Cardiac fibroblast (primary cell): ENCODE results near the gene ELL2.

Experiments used
- DNase-seq, 2 donors: peaks; one replicate each; pipeline versions ENCODE4 v3.0.0 to v3.0.0-alpha.2; 2010; ENCODE audit warnings: low read depth in 2 of 2
- H3K4me3 ChIP-seq, 2 donors: replicated peaks in 1 of 2; 1 replicate in 1 of 2; 2 replicates in 1 of 2; pipeline ENCODE4 v1.5.1; 2011; ENCODE audit warnings: low read depth in 2 of 2, low read length in 2 of 2, mild to moderate bottlenecking in 2 of 2, moderate library complexity in 1 of 2
- CTCF ChIP-seq: IDR thresholded peaks from one replicate; pipeline ENCODE4 v1.5.1; 2011; ENCODE audit warnings: low read depth, mild to moderate bottlenecking, low read length, inconsistent platforms

Gene ELL2

GRCh38 chr5:95985249-95985648, 23.6 kb upstream of the ELL2 start:
- DNase-seq: no peak
- no peak for TF ChIP-seq CTCF

GRCh38 chr5:95984287-95984938, 22.8 kb upstream of the ELL2 start:
- peak; percentile 34 to 53 for DNase-seq
- TF ChIP-seq CTCF: no peak
- no peak overlapping the region for H3K4me3 ChIP-seq

More at GRCh38 chr5:95985249-95985648, 23.6 kb upstream of the ELL2 start:
- no peak overlapping the region for H3K4me3 ChIP-seq

- no peak overlapping the region for H3K4me3 ChIP-seq
- no peak for TF ChIP-seq CTCF
- no peak for DNase-seq
These were observed 21.9 kb upstream of the ELL2 start for GRCh38 chr5:95983509-95983908.

- DNase-seq: no peak
- no peak for TF ChIP-seq CTCF
- no peak overlapping the region for H3K4me3 ChIP-seq
These were observed 21.4 kb upstream of the ELL2 start for GRCh38 chr5:95983080-95983479.

- no peak overlapping the region for H3K4me3 ChIP-seq
- no peak for TF ChIP-seq CTCF
- DNase-seq: no peak
These were observed 15.0 kb upstream of the ELL2 start for GRCh38 chr5:95976606-95977005.

GRCh38 chr5:95975703-95976102, 14.1 kb upstream of the ELL2 start:
- H3K4me3 ChIP-seq: no peak overlapping the region
- DNase-seq: no peak
- no peak for TF ChIP-seq CTCF

- TF ChIP-seq CTCF: no peak
- H3K4me3 ChIP-seq: no peak overlapping the region
- DNase-seq: peak; percentile 77
These were observed 12.2 kb upstream of the ELL2 start for GRCh38 chr5:95973793-95974325.
